ENCODE results near the gene MRGPRE.

The MRGPRE gene

DNA sequence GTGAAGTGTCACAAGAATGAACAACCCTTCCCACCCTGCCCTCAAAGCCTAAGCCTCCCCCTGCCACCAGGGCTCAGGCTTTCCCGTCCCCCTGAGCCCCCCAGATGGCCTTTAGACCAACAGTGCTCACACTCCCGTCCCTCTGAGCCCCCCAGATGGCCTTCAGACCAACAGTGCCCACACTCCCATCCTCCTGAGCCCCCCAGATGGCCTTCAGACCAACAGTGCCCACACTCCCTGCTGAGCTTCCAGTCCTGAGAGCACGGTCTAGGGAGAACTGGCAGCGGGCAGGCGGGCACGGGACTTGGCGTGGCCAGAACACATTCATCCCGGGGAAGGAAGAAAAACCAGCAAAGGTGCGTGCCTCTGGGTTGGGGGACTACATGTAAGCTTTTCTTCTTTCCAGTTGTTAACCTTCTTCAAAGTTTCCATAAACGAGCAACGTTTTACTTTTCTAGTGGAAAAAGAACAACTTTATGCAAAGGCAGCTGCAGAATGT is 16.1 kb downstream of the MRGPRE start:
- no peak for DNase-seq (ENCODE audit: low read depth)
- no peak overlapping the region for H3K4me3 ChIP-seq (ENCODE audit: low read depth, low read length)

DNA sequence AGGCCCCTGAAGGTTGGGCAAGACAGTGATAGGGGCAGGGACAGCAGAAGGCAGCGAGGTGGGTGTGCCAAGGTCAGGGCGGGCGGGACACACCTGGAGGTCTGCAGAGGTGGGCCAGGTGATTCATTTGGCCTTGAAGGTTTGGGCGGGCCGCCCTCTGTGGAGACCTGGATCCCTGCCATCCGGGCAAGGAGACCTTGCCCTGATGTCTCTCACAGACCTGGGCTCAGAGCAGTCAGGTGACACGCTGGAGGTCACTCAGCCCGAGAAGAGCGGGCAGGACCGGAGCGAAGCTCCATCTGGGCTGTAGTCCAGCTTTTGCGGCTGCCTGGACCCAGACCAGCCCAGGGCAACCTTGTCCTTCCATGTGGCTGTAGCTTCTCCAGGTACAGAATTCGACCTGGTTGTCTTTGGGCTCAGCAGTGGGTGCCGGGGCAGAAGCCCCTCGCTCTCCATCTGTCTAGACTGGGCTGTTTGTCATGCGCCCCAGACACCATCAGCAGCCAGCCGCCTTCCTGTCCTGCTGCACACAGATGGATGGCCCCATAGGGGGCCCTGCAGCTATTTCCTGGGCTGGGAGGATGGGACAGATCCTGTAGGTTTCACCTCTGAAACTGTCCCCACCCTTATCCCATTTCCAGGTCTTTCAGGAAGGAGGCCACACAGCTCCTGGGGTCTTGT is 16.7 kb downstream of the MRGPRE start:
- H3K4me3 ChIP-seq (ENCODE audit: low read depth, low read length), result no peak overlapping the region
- DNase-seq (ENCODE audit: low read depth), result no peak

DNA sequence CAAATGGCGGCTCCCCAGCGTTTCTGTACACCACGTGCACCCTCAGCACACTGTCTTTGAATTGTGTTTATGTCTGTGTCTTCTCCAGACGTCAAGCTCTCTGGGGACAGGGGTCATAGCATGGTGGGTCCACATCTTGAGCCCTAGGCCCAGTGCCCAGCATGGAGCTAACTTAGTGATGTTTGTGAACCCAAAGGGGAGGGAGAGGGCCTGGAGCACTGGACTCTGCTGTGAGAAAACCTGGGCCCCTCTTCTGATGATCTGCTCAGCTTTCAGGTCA is 17.9 kb downstream of the MRGPRE start:
- no peak overlapping the region for H3K4me3 ChIP-seq (ENCODE audit: low read depth, low read length)
- no peak for DNase-seq (ENCODE audit: low read depth)

DNA sequence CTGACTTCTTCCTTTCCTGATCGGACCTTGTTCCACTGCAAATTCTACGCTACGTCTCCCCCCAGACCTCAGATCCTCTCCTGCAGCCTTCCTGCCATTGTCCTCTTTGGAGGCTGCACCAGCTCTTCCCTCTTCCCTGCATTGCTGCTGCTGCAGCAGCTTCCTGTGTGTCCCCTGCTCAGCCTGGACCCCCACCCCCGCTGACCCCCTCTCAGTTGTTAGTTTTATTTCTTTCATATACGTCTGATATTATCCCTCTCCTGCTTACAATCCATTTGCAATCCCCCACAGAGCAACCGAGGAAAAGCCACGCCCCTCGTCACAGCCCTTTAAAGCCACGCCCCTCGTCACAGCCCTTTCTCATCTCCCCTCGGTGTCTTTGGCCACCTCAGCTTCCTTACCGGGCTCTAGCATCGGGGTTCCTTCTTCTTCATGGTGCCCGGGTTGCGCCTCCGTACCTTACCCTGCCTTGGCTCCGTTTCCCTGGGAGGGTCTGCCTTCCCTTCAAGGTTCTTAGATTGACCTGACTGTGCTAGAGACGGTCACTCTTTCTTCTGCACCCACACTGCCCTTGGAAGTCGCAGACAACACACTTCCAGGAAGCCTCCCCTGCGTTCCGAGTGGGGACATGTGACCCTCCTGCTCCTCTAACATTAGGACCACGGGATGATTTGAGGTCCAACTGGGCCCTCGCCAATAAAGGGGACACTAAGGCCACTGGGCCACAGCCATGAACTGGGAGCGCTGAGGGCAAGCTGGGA is 18.4 kb downstream of the MRGPRE start:
- no peak overlapping the region for H3K4me3 ChIP-seq (ENCODE audit: low read depth, low read length)
- DNase-seq (ENCODE audit: low read depth), result no peak

DNA sequence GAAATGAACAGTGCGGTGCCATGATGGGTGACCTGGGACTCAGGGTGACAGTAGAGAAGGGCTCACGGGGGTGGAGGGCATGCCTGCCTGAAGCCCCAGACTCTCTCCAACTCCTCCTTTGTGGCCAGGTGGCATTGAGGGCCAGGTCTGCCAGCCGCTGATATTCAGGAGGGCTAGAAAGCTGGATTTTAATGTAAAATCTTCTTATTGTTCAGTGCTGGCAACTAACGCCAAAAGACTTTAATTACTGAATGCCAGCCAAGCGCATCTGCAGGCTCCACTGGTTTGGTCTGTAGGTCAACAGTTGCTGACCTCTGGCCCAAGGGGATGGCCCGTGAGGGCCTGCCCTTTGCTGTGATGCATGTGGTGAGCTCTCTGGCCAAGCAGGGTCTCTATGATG is 23.9 kb downstream of the MRGPRE start:
- H3K4me3 ChIP-seq (ENCODE audit: low read depth, low read length), result no peak overlapping the region
- no peak for DNase-seq (ENCODE audit: low read depth)

DNA sequence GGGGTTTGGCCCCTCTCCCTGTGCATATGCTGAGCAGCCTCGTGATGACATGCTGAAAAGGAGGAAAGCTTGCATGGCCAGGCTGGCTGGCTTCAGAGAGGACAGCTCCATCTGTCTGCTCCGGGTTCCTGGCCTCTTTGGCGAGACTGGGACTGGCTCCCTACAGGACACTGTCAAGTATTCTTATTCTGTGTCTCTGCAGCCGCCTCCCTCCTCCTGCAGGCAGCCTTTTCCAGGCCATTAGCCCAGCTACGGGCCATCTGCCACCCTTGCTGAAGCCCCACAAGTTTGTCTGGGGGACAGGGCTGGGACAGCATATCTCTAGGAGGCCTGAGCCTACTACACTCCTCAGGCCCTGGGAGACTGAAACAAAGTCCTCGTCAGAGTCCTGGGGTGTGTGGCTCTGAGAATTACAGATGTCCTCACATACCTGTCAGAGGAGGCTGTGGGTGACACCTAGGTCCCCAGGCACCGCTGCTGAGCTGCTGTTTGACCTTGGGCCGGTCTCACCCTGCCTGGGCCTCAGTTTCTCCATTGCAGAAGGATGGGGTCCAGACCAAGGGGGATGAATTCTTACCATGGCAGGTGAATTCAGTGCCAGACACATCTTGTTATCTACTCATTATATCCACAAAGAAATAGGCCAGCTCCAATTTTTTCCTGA is 24.6 kb downstream of the MRGPRE start:
- no peak for DNase-seq (ENCODE audit: low read depth)

DNA sequence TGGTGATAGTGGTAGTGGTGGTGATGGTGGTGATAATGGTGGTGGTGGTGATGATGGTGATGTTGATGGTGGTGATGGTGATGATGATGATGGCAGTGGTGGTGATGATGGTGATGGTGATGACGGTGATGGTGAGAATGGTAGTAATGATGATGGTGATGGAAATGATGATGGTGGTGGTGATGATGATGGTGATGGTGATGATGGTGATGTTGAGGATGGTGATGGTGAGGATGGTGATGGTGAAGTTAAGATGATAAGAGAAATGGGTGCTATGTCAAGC is 25.4 kb downstream of the MRGPRE start:
- DNase-seq (ENCODE audit: low read depth), result no peak
- H3K4me3 ChIP-seq (ENCODE audit: low read depth, low read length), result no peak overlapping the region

More for the DNA sequence above, 24.6 kb downstream of the MRGPRE start:
- H3K4me3 ChIP-seq (ENCODE audit: low read depth, low read length), result no peak overlapping the region

DNA sequence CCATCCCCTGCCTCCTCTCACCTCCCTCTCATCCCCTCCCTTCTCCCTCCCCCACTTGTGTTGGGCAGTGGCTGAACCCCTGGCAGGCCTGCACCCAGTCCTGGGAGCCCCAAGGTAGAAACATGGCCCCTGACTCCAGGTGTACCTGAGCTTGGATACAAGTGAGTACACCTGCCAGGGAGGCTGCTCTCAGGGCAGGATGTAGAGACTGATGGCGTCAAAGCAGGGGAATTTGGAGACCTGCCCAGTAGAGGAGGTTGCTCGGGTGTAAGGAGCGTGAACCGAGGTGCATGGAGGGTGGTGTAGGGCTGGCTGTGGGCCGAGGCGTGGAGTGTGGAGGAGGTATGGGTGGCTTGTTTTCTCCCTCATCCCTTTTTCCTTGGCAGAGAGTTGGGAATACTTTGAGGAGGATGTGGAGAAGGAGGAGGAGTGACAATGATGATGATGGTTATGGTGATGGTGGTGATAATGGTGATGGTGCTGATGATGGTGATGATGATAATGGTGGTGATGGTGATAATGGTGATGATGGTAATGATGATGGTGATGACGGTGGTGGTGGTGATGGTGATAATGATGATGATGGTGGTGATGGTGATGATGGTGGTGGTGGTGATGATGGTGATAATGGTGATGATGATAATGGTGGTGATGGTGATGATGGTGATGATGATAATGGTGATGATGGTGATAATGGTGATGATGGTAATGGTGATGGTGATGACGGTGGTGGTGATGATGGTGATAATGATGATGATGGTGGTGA is 25.9 kb downstream of the MRGPRE start:
- no peak overlapping the region for H3K4me3 ChIP-seq (ENCODE audit: low read depth, low read length)
- DNase-seq (ENCODE audit: low read depth), result no peak

DNA sequence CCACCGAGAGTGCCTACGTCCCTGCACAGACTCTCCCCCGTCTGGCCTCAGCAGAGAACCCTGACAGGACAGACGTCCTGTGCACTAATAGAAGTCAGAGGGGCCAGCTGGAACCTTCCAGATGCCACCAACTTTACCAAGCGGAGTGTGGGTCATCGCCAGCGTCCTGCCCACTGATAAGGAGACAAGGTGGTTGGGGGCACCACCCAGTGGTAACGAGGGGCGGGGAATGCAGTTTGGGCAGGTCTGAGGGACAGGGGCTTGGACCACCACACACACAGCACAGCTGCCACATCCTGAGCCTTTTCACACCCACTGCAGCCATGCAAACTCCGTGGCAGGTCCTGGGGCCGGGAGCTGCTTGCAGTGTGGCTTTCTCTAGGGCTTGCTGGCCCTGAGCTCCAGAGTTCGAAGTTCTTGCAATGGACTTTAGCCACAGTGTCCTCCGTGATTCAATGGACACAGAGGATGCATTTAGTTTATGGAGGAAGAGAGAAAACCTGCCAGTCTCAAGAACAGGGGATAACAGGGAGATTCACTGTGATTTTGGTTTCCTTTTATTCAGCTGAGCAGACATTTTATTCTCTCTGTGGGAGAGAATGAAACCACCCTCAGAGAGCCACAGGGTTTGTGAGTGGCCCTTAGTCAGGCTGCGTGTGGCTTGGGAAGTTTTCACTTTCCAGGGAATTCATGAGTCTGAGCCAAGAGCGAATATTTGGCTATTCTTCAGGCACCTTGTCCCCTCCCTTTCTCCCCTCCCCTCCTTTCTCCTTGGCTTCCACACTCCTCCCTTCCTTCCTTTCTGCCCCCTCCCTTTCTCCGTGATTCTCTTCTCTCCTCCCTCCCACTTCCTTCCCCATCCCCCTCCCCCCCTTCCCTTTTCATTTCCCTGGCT is 26.7 kb downstream of the MRGPRE start:
- H3K4me3 ChIP-seq (ENCODE audit: low read depth, low read length), result no peak overlapping the region
- DNase-seq (ENCODE audit: low read depth), result no peak

DNA sequence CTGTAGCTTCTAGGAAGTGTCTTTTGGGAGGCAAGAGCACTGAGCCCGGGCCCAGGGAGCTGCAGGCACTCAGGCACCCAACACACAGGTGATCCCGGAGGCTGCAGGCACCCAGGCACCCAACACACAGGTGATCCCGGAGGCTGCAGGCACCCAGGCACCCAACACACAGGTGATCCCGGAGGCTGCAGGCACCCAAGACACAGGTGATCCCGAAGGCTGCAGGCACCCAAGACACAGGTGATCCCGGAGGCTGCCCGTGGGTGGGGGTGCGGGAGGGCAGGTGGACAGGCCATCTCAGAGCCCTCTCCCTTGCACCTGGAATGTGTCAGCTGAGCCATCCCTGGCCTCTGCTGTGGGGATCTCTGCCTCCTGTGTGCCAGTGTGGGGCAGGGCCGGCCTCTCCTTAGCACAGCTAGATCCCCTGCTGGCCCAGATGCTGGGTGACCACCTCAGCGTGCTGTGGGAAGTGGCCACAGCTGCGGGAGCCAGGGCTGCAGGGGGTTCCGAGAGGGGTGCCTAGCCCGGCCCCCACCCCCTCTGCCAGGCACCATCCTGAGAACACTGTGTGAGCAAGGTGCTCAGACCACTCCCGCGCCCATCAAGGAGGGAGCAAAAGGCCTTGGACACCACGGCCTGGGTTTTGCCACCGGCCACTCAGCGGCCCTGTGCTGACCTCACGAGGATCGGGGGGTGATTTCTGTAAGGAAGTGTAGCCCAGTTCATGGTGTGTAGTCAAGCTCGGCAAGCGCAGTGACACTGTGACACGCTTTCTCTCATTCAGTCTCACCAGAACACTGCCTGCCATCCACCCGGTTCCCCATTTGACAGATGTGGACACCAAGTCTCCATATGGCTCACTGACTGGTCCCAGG is 27.8 kb downstream of the MRGPRE start:
- H3K4me3 ChIP-seq (ENCODE audit: low read depth, low read length), result no peak overlapping the region
- no peak for DNase-seq (ENCODE audit: low read depth)

DNA sequence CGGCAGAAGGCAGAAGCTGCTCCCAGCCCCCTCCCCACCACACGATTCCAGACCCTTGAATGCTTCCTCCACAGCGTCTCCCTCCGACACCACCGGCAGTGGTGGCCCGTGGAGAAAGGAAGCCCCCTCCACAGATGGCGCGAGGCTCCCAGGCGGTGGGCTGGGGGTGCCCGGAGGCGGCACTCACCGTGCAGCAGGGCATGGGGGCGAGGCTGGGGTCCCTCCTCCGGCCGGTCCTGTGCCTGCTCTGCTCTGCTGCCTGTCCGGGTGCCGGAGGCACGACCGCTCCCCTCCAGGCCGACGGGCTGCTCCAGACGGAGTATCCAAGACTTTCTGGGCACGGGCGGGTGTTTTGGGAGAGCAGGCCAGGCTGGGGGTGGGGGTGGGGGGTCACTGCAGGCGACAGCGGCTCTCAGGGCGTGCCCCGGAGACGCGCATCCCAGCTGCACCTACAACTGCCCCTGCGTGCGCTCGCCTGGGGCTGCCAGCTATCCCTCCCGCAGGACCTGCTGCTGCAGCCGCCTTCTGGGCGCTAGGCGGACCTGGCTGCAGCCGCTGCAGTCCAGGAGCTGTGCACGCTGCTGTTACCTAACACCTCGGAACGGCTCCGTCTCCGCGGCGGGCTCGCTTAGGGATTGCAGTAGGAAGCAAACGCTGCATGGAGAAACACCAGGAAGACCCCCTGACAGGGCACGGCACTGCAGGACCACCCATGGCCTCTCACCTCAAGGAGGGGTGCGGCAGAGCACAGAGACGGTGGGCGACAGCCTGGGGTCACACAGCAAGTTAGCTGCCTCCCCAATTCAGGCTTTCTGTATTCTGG is 28.8 kb downstream of the MRGPRE start:
- no peak for DNase-seq (ENCODE audit: low read depth)
- H3K4me3 ChIP-seq (ENCODE audit: low read depth, low read length), result no peak overlapping the region

DNA sequence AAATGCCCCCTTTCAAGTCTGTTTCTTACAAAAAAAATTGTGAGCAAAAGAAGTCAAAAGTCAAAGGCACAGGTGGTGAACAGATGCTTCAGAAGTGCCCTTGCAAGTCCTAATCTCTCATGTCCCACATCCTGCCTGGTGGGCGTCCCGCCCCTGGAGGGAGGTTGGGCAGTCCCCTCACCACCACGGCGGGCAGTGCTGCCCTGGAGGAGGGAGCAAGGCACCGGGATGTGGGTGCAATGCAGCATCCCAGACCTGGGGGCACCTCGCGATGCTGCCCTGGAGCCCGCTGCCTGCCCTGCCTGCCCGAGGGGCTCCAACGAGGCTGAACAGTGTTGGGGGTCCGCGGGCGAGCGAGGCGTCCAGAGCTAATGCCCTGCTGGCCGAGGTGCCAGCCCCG is 29.5 kb downstream of the MRGPRE start:
- no peak for DNase-seq (ENCODE audit: low read depth)
- no peak overlapping the region for H3K4me3 ChIP-seq (ENCODE audit: low read depth, low read length)

DNA sequence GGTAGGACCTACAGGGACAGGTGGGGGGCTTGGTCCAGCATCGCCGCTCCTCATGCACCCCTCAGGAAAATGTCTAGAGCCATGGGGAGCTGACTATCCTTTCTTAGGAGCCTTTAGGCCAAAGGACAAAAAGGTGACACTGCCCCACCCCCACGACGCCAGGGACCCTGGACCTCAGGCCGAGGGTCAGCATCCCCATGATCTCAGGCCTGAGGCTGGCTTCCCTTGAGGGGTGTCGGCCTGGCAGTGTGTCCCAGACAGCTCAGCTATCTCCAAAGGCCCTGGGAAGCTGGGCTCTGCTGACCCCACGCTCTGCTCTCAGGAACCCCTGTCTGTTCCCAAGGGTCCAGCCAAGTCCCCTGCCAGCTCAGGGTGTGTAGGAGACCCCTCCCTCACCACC is 29.9 kb downstream of the MRGPRE start:
- no peak for DNase-seq (ENCODE audit: low read depth)
- H3K4me3 ChIP-seq (ENCODE audit: low read depth, low read length), result no peak overlapping the region

DNA sequence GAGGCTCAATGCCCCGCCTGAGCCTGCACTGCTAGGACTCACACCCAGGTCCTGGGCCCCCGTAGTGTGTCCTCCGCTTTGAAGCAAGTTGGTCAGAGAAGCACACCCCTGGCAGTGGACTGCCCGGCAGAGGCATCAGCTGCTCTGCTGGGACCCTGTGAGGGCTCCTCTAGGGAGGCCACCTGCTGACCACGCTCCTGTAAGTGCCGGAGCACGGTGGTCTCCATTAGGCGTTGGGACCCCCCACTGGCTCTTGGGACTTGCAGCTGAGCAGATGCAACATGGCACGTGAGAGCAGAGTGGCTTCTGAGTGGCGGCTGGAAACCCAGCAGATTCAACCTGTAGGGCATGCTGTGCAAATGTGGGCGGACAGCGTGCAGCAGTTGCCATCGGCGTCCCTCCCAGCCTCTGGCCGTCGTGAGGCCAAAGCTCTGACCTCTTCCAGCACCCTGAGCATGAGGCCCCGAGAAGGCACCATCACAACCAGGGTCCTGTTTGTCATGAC is 30.5 kb downstream of the MRGPRE start:
- H3K4me3 ChIP-seq (ENCODE audit: low read depth, low read length), result no peak overlapping the region
- DNase-seq (ENCODE audit: low read depth), result no peak

DNA sequence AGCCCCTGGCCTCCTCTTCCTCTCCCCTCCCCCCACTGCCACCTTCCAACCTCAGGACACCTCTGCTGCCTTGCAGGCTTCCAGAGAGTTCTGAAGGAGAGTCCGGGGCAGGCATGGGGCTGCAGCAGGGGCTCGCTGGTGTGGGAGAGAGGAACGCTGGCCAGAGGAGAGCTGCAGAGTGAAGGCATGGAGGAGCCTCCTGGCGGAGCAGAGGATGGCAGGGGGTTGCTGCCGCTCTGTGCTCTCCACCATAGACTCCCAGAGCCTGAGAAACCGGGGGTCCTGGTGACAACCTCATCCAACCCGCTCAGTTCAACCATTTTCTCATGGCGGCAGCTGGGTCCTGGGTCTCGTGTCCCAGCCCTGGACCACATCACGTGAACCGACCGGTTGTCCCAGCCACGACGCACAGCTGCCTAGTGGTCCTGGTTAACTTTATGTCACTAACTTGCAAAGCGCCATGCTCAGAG is 31.1 kb downstream of the MRGPRE start:
- no peak for DNase-seq (ENCODE audit: low read depth)
- H3K4me3 ChIP-seq (ENCODE audit: low read depth, low read length), result no peak overlapping the region

DNA sequence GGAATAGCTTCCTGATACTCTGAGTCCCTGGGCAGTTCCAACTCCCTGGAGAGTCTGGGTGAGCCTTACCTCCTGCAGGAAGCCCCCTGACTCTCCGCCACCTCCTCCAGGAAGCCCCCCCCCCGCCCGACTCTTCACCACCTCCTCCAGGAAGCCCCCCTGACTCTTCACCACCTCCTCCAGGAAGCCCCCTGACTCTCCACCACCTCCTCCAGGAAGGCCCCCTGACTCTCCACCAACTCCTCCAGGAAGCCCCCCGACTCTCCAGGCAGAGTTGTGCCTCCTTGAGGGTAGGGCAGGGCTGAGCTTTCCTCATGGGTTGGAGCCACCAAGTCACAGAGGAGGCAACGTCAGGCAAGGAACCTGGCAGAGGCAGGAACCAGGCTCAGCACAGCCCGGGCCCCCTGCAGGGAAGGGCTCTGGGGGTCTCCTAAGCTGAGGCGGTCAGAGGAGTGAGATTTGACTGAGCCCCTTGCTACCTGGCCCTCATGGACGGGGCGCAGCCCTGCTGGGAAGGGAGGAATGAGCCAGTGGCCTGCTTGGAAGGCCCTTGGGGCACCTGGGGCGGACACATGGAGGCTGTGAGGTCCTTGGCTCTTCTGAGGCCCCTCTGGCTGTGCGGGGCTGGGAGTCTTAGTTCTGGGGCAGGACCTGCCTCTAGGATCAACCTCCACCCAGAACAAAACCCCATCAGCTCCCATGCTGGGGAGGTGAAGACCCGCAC is 31.7 kb downstream of the MRGPRE start:
- no peak for DNase-seq (ENCODE audit: low read depth)
- H3K4me3 ChIP-seq (ENCODE audit: low read depth, low read length), result no peak overlapping the region
